DMS 273 (cell line): ENCODE measurements around the gene DIP2C.
"Not testable (repeated sequence)": the region's sequence is repeated elsewhere in the genome, so short reads cannot be mapped to it uniquely, and the experiment has no call there.

Experiments
- DNase-seq: peaks from one replicate; lab custom pipeline; 2025; ENCODE audit not compliant: unreplicated experiment; lab: John Stamatoyannopoulos, UW

Gene DIP2C

DNA sequence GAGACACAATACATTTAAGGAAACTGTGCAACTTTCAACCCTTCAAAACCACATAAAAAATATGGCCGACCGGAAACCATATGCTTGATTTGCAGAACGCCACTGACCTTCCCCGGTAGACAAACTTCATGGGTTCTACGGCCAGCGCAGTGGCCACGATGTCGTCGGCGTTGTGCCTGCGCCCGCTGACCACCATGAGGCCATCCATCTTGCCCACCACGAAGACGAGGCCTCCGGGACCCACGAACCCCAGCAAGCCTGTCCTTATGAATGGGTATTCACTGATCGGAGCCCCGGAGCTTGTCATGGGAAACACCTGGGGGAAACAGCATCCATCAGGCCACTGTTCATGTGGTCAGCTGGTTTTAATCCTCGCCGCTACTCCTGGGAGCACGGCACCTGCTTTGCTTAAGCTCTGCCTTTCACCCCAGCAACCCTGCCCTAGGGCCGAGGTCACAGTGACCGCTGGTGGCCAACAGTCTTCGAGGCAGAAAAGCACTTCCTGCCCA lies 325.1 kb downstream of the DIP2C start:
- no peak for DNase-seq

DNA sequence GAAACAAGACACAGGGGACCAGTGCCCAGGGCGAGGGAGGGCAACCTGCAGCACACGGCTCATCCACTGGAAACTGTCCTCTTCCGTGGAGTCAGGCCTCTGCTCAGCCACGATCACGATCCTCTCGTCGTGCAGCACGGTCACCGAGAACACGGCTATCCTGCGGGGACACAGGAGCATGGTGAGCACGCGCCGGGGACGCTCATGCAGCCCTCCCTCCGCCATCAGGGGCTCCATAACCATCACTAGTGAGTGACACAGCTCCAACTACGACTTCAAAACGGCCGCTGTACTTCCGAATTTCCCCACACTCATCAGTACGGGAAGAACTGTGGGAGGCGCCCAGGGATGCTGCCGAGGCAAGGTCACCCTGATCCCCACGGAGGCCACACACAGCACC lies 326.3 kb downstream of the DIP2C start:
- no peak for DNase-seq

DNA sequence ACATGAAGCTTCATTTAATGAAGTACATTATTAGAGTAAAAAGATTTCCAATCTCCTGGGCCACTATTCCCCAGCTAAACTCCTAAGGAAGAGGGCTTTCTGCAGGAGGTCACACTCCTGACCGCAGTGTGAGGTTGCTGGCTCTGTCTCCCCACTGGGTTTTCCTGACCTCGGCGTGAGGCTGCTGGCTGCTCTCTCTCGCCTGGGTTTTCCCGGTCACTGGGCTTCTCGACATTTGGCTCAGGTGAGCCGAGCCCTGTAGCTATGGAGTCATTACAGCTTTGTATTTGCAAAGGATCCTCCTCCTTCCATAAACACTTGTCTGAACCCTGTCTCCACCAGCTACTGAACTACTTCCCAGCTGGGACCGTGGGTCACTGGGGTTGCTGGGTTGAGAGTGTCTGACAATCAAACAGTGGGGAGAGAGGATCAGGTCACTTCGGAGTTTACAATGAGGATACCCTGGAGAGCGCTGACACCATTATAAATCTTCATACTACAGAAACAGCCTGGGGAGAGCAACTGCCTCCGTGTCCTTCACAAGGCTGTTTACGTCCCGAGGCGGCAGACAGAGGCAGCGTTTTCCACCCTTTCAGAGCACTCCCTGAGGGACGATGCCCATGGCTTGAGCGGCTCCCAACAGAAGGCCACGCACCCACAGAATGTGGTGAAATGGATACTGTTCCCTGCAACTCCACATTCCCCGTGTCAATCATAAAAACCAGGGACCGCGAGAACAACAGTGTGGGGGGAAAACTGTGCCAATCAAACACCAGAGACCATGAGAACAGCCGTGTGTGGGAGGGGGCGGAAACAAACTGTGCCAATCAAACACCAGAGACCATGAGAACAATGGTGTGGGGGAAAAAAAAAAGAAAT lies 328.0 kb downstream of the DIP2C start:
- no peak for DNase-seq

DNA sequence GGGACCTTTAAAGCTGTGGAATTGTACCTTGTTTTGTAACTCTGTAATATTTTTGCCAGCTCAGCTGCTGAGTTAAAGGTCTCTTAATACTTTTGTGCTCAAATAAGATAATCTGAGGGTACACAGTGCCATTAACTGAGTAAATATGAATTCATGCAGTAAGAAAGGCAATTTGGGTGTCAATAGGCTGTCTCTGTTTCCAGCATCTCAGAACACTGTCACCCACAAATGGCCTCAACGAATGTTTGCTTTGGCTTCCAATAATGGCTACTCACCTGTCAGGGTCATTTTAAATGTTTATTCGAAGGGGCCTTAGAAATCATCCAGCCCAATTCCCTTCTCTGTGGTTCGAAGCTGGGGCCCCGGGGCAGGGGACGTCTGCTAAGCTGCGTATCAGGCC lies 328.8 kb downstream of the DIP2C start:
- DNase-seq = no peak

DNA sequence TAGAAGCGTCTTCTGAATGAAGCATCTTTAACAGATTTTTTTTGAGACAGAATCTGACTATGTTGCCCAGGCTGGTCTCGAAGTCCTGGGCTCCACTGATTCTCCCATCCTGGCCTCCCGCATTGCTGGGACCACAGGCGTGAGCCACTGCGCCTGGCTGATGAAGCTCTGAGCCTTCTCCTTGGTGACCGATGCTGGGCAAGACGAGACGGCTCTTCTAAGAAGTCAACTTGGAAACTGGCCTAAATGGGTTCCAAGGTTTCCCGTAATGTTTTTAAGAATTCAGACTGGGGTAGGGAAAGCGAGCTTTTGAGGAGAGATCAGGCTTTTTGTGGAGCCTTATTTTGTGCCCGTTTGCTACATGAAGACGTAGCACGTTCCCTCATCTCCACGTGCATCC lies 329.7 kb downstream of the DIP2C start:
- DNase-seq = no peak

DNA sequence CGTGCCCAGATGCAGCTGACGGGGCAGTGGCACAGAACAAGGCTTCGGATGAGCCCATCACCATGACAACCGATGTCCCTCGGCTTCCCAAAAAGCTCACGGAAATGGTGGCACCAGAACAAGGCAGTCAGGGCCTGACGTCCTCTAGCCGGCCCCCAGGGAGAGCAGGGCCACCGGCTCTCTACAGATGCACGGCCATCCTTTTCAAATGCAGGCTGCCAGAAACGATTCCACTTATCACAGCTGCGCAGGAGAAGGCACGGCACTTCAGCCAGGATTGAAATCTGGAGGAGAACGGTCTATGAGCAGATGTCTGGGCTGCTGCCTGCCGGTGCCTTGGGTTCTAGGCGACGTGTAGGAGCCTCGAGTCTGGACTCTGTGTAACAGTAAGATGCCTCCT lies 330.4 kb downstream of the DIP2C start:
- DNase-seq = no peak

DNA sequence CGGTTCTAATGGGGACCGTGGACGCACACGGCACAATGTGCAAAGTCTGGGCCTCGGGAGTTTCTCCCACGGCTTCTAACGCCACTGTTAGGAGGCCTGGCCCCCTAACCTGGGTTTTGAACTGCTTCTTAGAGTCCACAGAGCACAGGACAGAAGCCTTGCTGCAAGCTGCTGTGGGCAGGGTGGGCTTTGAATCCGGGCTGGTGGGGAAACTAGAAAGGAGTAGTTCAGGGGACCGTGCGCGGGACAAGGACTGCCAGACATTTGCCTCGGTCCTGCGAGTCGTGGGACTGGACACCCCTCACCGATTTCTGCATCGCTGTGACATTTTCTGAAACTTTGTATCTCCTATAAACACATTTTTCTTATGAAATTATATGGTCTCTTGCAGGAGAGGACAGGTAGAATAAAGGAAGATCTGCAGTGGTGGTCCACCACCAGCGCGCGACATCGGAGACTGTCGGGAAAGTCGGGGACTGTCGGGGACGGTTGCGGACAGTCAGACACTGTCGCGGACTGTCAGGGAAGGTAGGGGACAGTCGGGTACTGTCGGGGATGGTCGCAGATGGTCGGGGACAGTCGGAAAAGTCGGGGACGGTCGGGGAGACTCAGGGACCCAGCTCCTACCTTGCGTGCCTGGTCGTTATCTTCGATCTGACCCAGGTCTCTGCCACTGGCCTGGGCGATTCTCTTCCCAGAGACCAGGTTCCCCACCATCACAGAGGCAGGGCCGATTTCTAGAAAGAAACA lies 332.1 kb downstream of the DIP2C start:
- no peak for DNase-seq

DNA sequence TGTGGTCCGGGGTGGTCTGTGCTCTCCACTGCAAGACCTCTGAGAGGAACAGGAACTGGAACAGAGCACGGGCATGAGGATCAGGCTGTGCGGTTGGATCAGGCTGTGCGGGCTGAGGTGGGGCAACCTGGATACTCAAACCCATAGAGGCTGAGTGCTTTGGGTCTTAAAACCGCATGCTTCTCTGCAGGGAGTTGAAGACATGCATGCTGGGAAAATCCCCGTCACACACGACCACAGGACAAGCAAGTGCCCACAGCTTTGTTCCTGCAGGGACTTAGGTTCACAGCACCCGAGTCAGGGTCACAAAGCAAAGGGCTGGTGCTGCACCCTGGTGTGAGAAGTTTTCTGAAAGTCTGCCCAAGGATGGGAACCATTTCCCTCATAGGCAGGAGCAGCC lies 333.0 kb downstream of the DIP2C start:
- no peak for DNase-seq

DNA sequence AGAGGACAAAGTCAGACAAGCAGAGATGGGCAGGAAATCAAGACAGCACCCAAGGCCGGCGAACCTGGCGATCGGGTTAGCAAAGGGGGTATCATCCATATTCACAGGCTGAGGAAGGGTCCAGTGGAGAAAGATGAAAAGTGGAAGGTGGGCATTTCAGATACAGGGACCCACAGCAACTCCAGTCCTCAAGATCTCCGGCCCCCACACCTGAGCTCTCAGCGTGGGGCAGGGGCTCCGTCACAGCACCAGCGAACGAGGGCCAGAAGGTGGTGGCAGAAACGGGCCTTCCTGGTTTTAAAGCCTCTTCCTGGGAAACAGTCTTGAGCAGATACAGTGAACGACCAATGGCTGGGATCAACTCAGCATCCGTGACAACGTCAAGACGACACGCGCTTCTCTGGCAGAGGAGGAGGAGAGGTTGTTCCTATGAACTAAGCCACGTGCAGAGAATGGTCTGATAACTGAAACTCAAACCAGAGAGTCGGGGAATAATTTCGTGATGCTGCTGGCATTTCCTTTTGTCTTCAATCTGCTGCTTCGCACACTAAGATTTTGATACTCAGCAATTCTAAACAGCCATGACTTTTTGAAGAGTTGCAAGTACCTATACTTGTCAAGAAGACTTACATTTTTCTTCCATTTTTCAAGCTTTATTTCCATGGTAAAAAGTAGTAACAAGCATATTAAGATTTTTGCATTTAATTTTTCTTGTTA lies 334.4 kb downstream of the DIP2C start:
- no peak for DNase-seq

DNA sequence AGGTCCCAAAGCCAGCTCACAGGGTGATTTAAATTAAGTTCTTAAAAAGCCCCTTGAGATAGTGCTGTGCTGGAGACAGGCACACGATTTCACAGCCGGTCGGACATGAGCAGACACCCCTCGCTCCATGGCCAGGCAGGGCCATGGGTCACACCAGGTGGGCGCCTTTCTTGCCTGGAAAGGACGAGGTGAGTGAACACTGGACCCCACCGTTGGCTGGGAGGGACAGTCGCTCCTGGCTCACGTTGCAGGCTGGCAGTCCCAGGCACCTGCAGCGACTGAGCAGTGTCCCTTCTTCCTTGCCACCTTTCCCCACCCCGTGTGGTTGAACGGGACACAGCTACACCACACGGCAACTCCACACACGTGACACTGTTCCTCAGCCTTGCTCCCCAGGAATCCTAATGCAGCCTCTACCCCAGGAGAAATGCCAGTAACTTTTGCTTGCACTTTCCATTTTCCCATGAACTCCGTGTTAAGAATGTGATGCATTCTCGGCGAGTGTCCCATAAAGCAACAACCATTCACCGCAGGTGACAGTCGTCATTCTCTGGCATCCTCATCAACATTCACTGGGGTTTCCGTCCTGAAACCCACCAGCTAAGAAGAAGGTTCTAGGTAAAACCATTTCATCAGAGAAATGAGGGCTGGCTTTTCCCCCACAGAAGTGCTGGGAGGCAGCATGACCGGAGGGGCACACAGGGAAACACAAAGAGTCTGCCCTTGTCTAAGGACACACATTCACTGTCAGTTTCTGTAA lies 336.8 kb downstream of the DIP2C start:
- DNase-seq = no peak

DNA sequence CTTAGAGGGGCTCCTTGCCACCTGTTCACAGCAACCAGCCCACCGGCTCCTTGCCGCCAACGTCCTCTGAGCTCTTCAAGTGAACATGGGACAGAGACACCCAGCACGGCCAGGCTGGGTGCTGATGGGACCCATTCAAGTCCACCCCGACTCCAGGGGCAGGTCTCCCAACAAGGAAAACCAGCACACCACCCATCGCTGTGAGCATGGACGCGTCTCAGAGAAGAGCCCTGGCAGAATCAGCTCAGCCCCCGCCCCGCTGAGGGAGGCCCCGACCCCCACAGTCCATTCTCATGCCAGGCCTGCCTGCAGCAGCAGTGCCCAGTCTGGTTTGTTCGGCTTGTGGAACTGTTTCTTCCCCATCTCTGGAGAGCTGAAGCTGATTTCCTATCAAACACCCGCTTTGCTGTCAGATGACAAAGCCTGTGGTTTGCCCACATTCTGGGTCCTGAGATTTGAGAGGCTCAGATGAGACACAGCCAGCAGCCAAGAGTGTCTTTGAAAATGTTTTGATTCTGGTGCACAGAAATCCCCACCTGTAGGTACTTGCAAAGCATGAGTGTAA lies 337.6 kb downstream of the DIP2C start:
- no peak for DNase-seq

DNA sequence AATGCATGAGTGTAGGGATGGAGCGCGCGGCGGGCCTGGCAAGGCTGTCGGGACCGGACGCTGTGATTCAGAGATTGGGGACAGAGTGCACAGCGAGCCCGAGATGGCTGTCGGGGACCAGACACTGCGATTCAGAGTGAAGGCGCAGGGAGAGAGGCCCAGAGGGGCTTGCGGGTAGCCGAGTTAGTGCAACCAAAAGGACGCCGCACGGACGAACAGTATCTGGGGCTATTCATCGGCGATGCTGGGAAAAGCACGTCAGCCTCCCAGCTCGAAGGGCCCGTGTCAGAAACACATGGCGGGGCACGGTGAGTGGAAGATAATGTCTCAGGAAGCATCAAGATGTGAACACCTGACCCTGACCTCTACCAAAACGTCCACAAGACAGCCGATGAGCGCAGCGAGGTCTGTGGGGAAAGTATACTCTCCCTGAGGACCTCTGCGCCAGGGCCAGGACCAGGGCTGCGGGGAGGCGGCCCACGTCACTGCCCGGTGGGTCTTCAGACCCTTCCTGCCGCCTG lies 338.4 kb downstream of the DIP2C start:
- no peak for DNase-seq

DNA sequence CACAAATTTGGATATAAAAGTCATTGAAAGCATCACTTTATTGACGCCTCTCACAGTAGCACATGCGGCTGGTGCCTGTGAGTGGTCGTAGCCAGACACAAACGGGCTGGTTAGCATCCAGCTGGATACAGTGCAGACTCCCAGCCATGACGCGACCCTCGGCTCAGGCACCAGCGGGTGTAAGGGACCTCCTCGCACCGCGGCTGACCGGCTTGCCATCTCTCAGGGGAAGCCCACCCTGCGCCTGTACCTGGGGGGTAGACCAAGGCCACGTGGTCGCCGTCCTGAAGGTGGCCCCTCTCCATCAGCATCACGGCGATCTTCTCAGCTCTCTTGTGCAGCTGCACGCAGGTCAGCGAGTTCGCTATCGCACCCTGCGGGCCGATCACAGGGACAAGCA lies 340.4 kb downstream of the DIP2C start:
- DNase-seq = no peak

DNA sequence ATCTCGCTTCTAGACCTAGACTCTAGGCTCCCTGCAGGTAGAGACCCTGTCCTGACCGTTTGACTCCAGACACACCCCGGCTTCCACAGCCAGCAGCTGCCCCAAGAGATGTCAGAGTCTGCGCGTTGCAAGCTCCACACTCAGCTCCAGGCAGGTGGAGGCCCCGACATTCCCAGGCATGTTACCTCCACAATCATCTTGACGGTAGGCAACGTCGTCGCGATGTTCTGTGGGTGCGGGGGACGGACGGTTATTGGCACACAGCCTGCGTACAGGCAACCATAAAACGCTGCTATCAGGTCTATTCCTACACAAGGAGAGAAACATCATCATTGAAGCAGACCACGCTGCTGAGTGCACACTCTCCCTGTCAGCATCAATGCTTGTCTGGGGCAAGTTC lies 341.0 kb downstream of the DIP2C start:
- no peak for DNase-seq

DNA sequence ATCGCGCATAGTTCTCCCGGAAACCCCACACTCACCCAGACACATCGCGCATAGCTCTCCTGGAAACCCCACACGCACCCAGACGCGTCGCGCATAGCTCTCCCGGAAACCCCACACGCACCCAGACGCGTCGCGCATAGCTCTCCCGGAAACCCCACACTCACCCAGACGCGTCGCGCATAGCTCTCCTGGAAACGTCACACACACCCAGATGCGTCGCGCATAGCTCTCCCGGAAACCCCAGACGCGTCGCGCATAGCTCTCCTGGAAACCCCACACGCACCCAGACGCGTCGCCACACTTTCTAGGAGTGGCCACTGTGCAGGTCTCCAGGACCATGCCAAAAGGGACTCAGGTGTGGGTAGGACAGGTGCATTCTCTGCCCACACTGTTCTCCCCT lies 341.7 kb downstream of the DIP2C start:
- DNase-seq = not testable (repeated sequence)

DNA sequence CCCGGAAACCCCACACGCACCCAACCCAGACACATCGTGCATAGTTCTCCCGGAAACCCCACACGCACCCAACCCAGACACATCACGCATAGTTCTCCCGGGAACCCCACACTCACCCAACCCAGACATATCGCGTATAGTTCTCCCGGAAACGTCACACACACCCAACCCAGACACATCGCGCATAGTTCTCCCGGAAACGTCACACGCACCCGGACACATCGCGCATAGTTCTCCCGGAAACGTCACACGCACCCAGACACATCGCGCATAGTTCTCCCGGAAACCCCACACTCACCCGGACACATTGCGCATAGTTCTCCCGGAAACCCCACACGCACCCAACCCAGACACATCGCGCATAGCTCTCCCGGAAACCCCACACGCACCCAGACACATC lies 342.3 kb downstream of the DIP2C start:
- DNase-seq = not testable (repeated sequence)

DNA sequence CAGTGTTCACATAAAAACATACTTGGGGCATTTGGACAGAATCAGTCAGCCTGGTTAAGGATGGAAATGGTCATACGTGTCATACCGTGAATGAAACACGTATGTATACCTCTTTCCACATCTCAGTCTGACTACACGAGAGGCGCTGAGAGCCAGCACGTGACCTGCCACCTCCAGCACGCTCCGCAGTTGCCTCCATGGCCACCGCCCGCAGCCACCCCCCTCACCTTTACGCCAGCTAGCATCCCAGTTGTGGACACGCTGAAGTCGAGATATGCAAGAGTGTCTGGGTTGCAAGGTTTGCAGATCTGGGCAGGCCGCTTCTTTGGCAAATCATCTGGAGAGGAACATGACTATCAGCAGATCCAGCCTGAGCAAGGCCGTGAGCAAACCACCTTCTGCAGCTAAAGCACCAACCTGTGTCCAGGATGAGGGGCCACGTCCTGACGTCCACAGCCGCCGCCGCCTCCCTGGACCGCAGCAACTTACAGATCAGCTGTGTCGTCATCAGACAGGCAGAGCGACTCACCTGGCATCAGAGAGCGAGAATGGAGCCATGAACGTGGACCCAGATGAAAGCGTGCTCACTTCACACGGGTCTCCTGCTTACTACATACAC lies 344.8 kb downstream of the DIP2C start:
- no peak for DNase-seq

DNA sequence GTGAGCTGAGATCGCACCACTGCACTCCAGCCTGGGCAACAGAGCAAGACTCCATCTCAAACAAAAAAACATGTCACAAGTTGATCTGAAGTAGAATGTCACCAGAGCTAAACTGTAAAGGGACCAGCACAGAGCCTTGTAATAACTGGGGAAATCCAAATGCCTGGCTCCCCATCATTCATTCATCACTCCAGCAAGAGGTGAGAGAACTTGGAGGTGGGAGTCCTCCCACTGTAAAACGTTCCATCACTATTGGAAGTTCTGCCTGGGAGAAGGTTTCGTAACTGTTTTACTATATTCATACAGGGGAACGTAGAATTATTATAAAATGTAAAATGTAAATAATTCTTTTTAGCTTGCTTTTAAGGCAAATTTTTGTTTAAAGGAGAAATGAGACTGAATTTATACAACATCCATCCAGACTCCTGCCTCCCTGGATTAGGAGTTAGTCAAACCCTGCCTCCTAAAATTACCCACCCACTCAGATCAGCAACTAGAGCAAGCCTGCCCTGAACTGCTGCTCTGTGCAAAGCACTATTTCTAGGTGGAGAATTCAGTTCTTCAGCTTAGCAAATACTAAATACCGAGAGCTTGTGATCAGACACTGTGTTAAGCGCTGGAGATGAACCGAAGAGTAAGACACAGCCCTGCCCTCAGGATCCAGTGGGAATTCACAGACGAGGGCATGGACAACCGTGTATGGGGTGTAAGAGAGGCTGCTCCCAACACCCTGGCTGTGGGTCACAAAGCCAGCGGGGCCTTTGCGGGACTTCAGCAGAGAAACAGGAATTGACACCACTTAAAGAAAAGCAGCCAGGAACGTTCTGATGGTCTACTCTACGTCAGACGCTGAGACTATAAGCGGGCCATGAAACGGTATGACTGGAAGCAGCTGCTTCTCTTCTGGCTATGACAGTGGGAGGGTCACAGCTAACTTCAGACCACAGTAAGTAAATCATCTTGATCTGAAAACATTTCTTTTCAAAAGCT lies 345.9 kb downstream of the DIP2C start:
- no peak for DNase-seq
